Motor neuron (in vitro differentiated cells): ENCODE data around the gene TPST2. TPM values are rescaled to one million over a fixed set of nuclear protein-coding genes. Genes with fewer than 3 reads are reported as not detected.

ENCODE experiments used
- ATAC-seq, 8 experiments: fragments of 200-7000 bp; cut with Tn5 transposase; replicated peaks in 6 of 8; 2 replicates each; pipeline ENCODE4 v1.8.0; 2021; ENCODE audit warnings: mild to moderate bottlenecking in 8 of 8, moderate library complexity in 8 of 8
- H3K27ac ChIP-seq, 2 donors: fragments of 250-450 bp; sonication (Bioruptor Pico); 2 replicates each; pipeline ENCODE4 v1.9.0; 2021; ENCODE audit warnings: antibody characterized with exemption in 2 of 2, mild to moderate bottlenecking in 2 of 2, moderate library complexity in 1 of 2
- H3K4me1 ChIP-seq, 2 donors: fragments of 250-450 bp; sonication (Bioruptor Pico); replicated peaks in 1 of 2; 2 replicates each; pipeline ENCODE4 v1.6.1; 2021; ENCODE audit warnings: antibody characterized with exemption in 2 of 2, mild to moderate bottlenecking in 2 of 2, moderate library complexity in 1 of 2
- H3K4me3 ChIP-seq, 5 donors: fragments of 250-450 bp; sonication (Bioruptor Pico); 2 replicates each; pipeline ENCODE4 v1.9.0; 2021; ENCODE audit warnings: antibody characterized with exemption in 5 of 5, mild to moderate bottlenecking in 5 of 5, moderate library complexity in 4 of 5
- WGBS, 10 experiments: fragments of 450-650 bp; shearing (Covaris generic); methylation state at CpG; one replicate each; pipeline ENCODE4 v1.0.0; 2022; 5-methylcytosine and 5-hydroxymethylcytosine counted together
- in situ Hi-C, 9 experiments: fragments of 400-800 bp; cut with MboI; loops; one replicate each; pipeline ENCODE4 v1.15.0; 2021; ENCODE audit warnings: low sequenced_read_pairs in 9 of 9, low pct_unique_long_range_greater_than_20kb in 2 of 9; ENCODE audit not compliant: unreplicated experiment in 9 of 9
- total RNA-seq, 8 experiments: library from RNA; unstranded; fragments of 300-600 nt; gene quantifications; 2 replicates each; pipeline versions ENCODE4 v1.2.3 to v1.2.4, GENCODE V29; 2022

The TPST2 gene
- 10 to 100 TPM in 4 of 8 experiments, 1 to 10 TPM in 4; 7.9 to 24.1 (median 9.5) TPM for total RNA-seq

GRCh38 chr22:26589845-26590736, at the start of gene TPST2:
Gene TPST2, minus strand, starts transcription at chr22:26590132. Its CDS starts 48,502 bp downstream, at chr22:26541630.
- in situ Hi-C loops: no loop called here
- ATAC-seq: peak; percentile 86 to 95 (median 94)
- WGBS, 10 experiments: 0 to 93% (median 35%) methylated on average over 1 to 8 of the region's 72 CpGs; no CpG with 5 or more reads in 2 of the 10 experiments
- Histone ChIP-seq H3K27ac (peak within 1 kb of the TSS in 1 of 2 donors; percentile 31), H3K4me3 (peak within 1 kb of the TSS; percentile 82 to 100 (median 87)), H3K4me1 (peaks cover 0 to 3% of the 10 kb centered on the region in 2 donors)

DNA sequence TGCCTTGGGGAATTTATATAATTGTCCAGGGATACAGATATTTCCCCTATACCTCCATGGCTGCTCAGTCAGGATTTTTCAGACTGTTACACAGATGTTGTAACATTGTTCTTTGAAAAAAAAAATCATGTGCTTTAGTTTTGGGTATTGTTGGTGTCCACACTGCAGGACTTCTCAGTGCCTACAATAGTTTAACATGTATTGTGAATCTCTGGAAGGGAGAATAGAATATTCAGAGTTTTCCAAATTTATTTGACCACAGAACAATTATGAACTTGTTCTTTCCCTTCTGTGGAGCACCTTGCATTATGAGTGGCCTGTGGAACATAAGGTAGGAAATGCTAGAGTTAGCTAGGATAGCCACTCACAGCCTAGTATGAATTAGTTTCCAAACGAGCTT, 46.4 kb upstream of the TPST2 start:
- in situ Hi-C loops: no loop called here

GRCh38 chr22:26635117-26635516, 45.2 kb upstream of the TPST2 start:
- Histone ChIP-seq H3K27ac (no peak overlapping the region), H3K4me1 (no peaks in the 10 kb centered on the region), H3K4me3 (no peak overlapping the region)
- no peak for ATAC-seq
- WGBS, 10 experiments: 30 to 100% (median 80%) methylated on average over 1 to 2 of the region's 2 CpGs; no CpG with 5 or more reads in 3 of the 10 experiments
- in situ Hi-C loops: no loop called here

More for the DNA sequence above, 46.4 kb upstream of the TPST2 start:
- 0 to 67% (median 20%) methylated on average over 1 of the region's 1 CpG; no CpG with 5 or more reads in 5 of the 10 experiments for WGBS, 10 experiments
- Histone ChIP-seq H3K4me1 (peaks cover 0 to 4% of the 10 kb centered on the region in 2 donors), H3K4me3 (no peak overlapping the region), H3K27ac (no peak overlapping the region)
- no peak for ATAC-seq

DNA sequence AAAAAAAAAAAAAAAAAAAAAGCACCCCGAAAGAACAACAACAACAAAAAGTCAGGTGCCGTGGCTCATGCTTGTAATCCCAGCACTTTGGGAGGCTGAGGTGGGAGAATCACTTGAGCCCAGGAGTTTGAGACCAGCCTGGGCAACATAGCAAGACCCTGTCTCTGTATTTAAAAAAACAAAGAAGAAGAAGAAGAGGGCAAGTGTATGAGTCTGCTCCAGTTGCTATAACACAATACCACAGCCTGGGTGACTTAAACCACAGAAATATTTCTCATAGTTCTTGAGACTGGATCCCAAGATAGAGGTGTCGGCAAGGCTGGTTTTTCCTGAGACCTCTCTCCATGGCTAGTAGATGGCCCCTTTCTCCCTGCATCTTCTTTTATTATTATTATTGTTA, 44.3 kb upstream of the TPST2 start:
- in situ Hi-C loops: no loop called here
- Histone ChIP-seq H3K27ac (no peak overlapping the region), H3K4me3 (no peak overlapping the region), H3K4me1 (no peaks in the 10 kb centered on the region)
- ATAC-seq: no peak
- WGBS, 10 experiments: 58 to 100% (median 90%) methylated on average over 1 to 3 of the region's 3 CpGs; no CpG with 5 or more reads in 1 of the 10 experiments

- WGBS, 10 experiments: 26 to 100% (median 74%) methylated on average over 1 to 6 of the region's 8 CpGs; no CpG with 5 or more reads in 2 of the 10 experiments
- no peak for ATAC-seq
- in situ Hi-C loops: no loop called here
- Histone ChIP-seq H3K4me1 (no peaks in the 10 kb centered on the region), H3K27ac (no peak overlapping the region), H3K4me3 (no peak overlapping the region)
Observed at GRCh38 chr22:26632422-26633155, 42.7 kb upstream of the TPST2 start.

GRCh38 chr22:26631282-26631681, 41.4 kb upstream of the TPST2 start:
- H3K4me1 ChIP-seq: no peaks in the 10 kb centered on the region
- ATAC-seq: no peak
- H3K27ac ChIP-seq: no peak overlapping the region
- WGBS, 10 experiments: 28 to 100% (median 90%) methylated on average over 1 to 4 of the region's 4 CpGs; no CpG with 5 or more reads in 1 of the 10 experiments
- H3K4me3 ChIP-seq: no peak overlapping the region
- in situ Hi-C loops: no loop called here

DNA sequence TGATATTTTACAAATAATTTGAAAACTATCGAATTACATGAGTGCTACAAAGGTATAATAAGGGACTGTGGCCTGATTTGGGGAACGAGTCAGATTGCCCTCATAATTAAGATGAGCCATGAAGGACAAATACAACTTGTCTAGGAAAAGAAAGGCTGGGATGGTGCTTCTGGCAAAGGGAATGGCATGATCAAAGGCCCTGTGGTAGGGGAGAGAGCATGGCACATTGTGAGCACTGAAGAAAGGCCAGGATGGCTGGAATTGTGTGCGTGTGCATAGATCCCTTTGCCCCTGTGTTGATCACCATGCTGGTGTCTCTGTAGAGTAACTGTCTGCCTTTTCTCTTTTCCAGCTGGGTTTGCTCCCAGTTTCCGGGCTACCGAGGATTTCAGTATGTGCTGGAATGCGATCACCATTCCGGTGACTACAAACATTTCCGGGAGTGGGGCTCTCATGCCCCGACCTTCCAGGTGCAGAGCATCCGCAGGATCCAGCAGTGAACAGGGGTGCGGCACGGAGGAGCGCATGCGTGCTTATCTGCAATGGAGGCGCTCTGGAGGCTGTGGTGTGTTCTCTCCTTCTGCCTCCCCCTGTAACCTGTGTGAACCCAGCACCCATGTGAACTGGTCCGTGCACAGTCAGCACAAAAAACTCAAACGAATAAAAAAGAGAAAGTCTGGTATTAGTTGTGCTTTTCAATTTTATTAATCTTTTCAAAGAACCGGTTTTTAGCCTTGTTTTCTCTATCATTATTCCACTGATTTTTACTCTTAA, 40.2 kb upstream of the TPST2 start:
- no peaks in the 10 kb centered on the region for H3K4me1 ChIP-seq
- H3K4me3 ChIP-seq: no peak overlapping the region
- H3K27ac ChIP-seq: no peak overlapping the region
- no peak for ATAC-seq
- WGBS, 10 experiments: 36 to 94% (median 86%) methylated on average over 4 to 18 of the region's 18 CpGs
- in situ Hi-C loops: no loop called here

- 60 to 100% (median 80%) methylated on average over 1 to 11 of the region's 12 CpGs; no CpG with 5 or more reads in 5 of the 10 experiments for WGBS, 10 experiments
- H3K4me3 ChIP-seq: no peak overlapping the region
- in situ Hi-C loops: loop anchor here in 1 of 9 experiments (25.0 kb wide), 1 partner anchor 238 kb away; no protein-coding TSS in a partner anchor
- H3K4me1 ChIP-seq: no peaks in the 10 kb centered on the region
- no peak for ATAC-seq
- H3K27ac ChIP-seq: no peak overlapping the region
Observed at GRCh38 chr22:26624803-26625202, 34.9 kb upstream of the TPST2 start.

GRCh38 chr22:26623984-26624383, 34.1 kb upstream of the TPST2 start:
- no peak for ATAC-seq
- in situ Hi-C loops: loop anchor here in 1 of 9 experiments (25.0 kb wide), 1 partner anchor 237 kb away; no protein-coding TSS in a partner anchor
- no peaks in the 10 kb centered on the region for H3K4me1 ChIP-seq
- WGBS, 10 experiments: 20 to 92% (median 71%) methylated on average over 1 of the region's 1 CpG; no CpG with 5 or more reads in 3 of the 10 experiments
- no peak overlapping the region for H3K27ac ChIP-seq
- H3K4me3 ChIP-seq: no peak overlapping the region

DNA sequence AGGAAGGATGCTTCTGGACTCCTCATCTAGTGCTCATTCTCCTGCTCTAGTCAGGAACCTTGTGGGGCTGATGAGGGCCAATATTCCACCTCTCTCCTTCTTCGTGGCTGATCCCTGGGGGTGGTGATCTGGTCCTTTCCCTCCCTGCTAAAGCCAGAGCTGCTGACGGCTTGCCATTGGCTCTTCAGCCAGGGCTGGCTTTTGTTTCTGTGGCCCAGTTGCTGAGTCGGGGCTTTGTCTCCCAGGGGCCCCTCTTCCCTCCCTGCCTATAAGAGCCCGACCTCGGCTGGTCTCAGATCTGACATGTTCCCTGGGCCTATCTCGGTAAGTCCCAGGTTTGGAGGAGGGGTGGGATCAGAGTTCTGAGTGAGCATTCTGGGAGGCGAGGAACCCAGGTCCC, 31.7 kb upstream of the TPST2 start, which contains the start of gene CRYBA4:
CRYBA4 (plus strand) TSS at position 301 of the 400 bp plus-strand sequence. CDS start 634 bp downstream, outside the sequence.
- no peak for ATAC-seq
- Histone ChIP-seq H3K27ac (no peak within 1 kb of the TSS), H3K4me1 (no peaks in the 10 kb centered on the region), H3K4me3 (no peak within 1 kb of the TSS)
- WGBS, 10 experiments: 24 to 80% (median 53%) methylated on average over 1 to 5 of the region's 7 CpGs; no CpG with 5 or more reads in 2 of the 10 experiments
- in situ Hi-C loops: loop anchor here in 1 of 9 experiments (25.0 kb wide), 1 partner anchor 234 kb away; no protein-coding TSS in a partner anchor

DNA sequence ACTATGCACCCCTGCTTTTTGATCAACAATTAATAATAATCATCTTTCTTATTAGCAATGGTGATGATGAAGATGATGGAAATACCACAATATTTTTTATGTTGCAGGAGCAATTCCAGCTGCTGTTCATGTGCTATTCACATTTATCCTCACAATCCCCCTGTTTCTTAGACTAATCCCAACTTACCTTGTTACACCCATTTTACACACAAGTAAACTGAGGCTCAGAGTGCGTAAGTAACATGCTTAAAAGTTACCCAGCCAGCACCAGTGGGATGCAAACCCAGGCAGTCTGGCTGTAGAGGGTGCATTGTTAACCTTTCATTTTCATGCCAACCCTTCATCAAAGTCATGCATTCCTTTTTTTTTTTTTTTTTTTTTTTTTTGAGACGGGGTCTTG, 30.3 kb upstream of the TPST2 start:
- no peak overlapping the region for H3K4me3 ChIP-seq
- no peak for ATAC-seq
- no peak overlapping the region for H3K27ac ChIP-seq
- WGBS, 10 experiments: 17 to 100% (median 86%) methylated on average over 1 to 2 of the region's 2 CpGs; no CpG with 5 or more reads in 1 of the 10 experiments
- H3K4me1 ChIP-seq: no peaks in the 10 kb centered on the region
- in situ Hi-C loops: loop anchor here in 1 of 9 experiments (25.0 kb wide), 1 partner anchor 233 kb away; no protein-coding TSS in a partner anchor

DNA sequence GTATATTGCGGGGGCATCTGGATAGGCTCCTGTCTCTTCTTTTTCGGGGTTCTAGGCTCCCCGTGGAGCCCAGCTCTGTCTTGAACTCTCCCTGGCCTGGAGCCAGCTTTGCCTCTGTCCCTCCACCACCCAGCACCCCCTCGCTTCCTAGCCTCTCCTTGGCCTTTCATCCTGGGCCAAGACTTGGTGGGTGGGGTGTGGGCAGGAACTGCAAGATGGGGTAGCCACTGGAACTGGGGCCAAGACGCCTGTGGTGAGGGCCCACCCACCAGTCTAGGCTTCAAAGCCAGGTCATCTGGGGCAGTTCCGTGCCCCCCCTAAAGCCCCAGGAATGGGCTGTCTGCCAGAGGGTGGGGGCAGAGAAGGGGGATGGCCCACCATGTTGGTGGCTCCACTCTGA, 29.6 kb upstream of the TPST2 start:
- 0 to 67% (median 32%) methylated on average over 1 to 3 of the region's 6 CpGs; no CpG with 5 or more reads in 6 of the 10 experiments for WGBS, 10 experiments
- no peak overlapping the region for H3K4me3 ChIP-seq
- in situ Hi-C loops: loop anchor here in 1 of 9 experiments (25.0 kb wide), 1 partner anchor 232 kb away; no protein-coding TSS in a partner anchor
- H3K4me1 ChIP-seq: peaks cover under 1 to 3% of the 10 kb centered on the region in 2 donors
- H3K27ac ChIP-seq: no peak overlapping the region
- no peak for ATAC-seq
